Spinal cord (tissue), 10 donors: ENCODE measurements around the gene ZNF66. TPM values are rescaled to one million over a fixed set of nuclear protein-coding genes. Genes with fewer than 3 reads are reported as not detected.
"Not testable (repeated sequence)": the region's sequence is repeated elsewhere in the genome, so short reads cannot be mapped to it uniquely, and the experiment has no call there.

Experiments
- DNase-seq, 6 donors: peaks; one replicate each; pipeline versions ENCODE4 v3.0.0 to v3.0.0-alpha.2; 2013 to 2015; ENCODE audit warnings: low spot score in 6 of 6, low read depth in 4 of 6
- H3K27ac ChIP-seq: one replicate; pipeline ENCODE4 v1.5.1; 2013; ENCODE audit warnings: low read depth, low read length, control low read depth
- H3K27me3 ChIP-seq: one replicate; pipeline ENCODE4 v1.6.1; 2013; ENCODE audit warnings: low read length; ENCODE audit not compliant: control insufficient read depth, insufficient read depth
- H3K36me3 ChIP-seq: one replicate; pipeline ENCODE4 v1.6.1; 2013; ENCODE audit warnings: low read length; ENCODE audit not compliant: control insufficient read depth, insufficient read depth
- H3K4me1 ChIP-seq: one replicate; pipeline ENCODE4 v1.6.1; 2013; ENCODE audit warnings: low read length; ENCODE audit not compliant: control insufficient read depth, insufficient read depth
- H3K4me3 ChIP-seq: one replicate; pipeline ENCODE4 v1.5.1; 2013; ENCODE audit warnings: low read depth, low read length, control low read depth
- H3K9me3 ChIP-seq: one replicate; pipeline ENCODE4 v1.6.1; 2013; ENCODE audit warnings: low read length; ENCODE audit not compliant: control insufficient read depth, insufficient read depth
- WGBS: methylation state at CpG from one replicate; pipeline ENCODE4 v1.1.5; 2013; ENCODE audit warnings: missing lambda C conversion rate; ENCODE audit not compliant: insufficient coverage; 5-methylcytosine and 5-hydroxymethylcytosine counted together
- long read RNA-seq, 4 donors: transcript quantifications; one replicate each; lab custom pipeline, GENCODE V29; 2026
- polyA plus RNA-seq, 2 donors: library from polyadenylated mRNA; unstranded; fragments of 120-200 nt; gene quantifications; one replicate each; pipeline ENCODE4 v1.2.1, GENCODE V29; 2013; ENCODE audit not compliant: insufficient read length in 2 of 2
- total RNA-seq, 2 donors: library from RNA; depleted of rRNA in 1 of 2; stranded (reverse); fragments of 120-200 nt in 1 of 2; fragments of >200 nt in 1 of 2; gene quantifications; one replicate each; pipeline versions ENCODE4 v1.2.3 to v1.2.4, GENCODE V29; 2013 to 2014
- donor health status: healthy.

ZNF66 gene
- total RNA-seq (10 to 100 TPM in 1 of 2 donors, 1 to 10 TPM in 1; 8.0 to 10.1 TPM), polyA plus RNA-seq (1 to 10 TPM; 3.4 to 4.7 TPM)
- long read RNA-seq, donor 1 = 0 reads
- long read RNA-seq, donor 2 = 0 reads
- long read RNA-seq, donor 3, partial matches to known transcripts = 0 of 1 reads
- long read RNA-seq, donor 3, other reads (novel, unspliced or antisense) = 0 of 1 reads
- long read RNA-seq, donor 4 = 0 reads

- DNase-seq = peak; percentile 93 to 99 (median 99)
- 0% methylated on average over 36 of the region's 42 CpGs for WGBS
Observed at GRCh38 chr19:20776083-20777076, at the start of gene ZNF66. Gene ZNF66 (plus strand): TSS chr19:20776304. CDS start chr19:20776448, 144 bp downstream.

DNA sequence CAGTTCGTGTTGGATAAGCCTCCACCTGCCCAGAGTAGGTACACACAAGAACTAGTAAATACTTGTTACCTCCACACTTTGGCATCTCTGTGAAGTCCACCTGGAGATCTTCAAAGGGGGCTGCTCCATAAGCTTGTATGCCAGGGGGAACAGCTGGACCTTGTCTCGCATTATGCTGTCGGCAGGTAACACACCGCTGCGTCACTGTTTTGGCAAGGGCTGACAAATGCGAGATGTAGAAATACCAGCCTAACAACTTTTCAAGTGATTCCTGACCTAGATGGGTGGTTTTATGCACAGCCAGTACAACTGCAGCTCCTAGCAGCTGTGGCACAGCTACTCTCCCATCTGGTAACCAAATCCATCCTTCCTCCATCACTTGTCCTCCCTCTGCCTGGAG, 25.9 kb upstream of the ZNF66 start:
- H3K27ac ChIP-seq, DNase-seq, H3K4me1 ChIP-seq, H3K36me3 ChIP-seq, H3K4me3 ChIP-seq, H3K9me3 ChIP-seq, H3K27me3 ChIP-seq: not testable (repeated sequence)
- WGBS = 91% methylated on average over 4 of the region's 6 CpGs

More at GRCh38 chr19:20776083-20777076, at the start of gene ZNF66:
- H3K27me3 ChIP-seq = no peaks in the 10 kb centered on the region
- H3K36me3 ChIP-seq = peaks cover 2% of the 10 kb centered on the region
- peak within 1 kb of the TSS; percentile 75 for H3K27ac ChIP-seq
- no peaks in the 10 kb centered on the region for H3K4me1 ChIP-seq
- no peaks in the 10 kb centered on the region for H3K9me3 ChIP-seq
- peak within 1 kb of the TSS; percentile 48 for H3K4me3 ChIP-seq

- H3K9me3 ChIP-seq, DNase-seq, H3K4me1 ChIP-seq, H3K36me3 ChIP-seq, H3K27ac ChIP-seq, H3K27me3 ChIP-seq, H3K4me3 ChIP-seq: not testable (repeated sequence)
- 84% methylated on average over 8 of the region's 9 CpGs for WGBS
Observed at GRCh38 chr19:20752291-20752690, 23.8 kb upstream of the ZNF66 start.

- not testable (repeated sequence) for H3K9me3 ChIP-seq, H3K4me1 ChIP-seq, DNase-seq
Observed at GRCh38 chr19:20769225-20769736, 6.8 kb upstream of the ZNF66 start.

GRCh38 chr19:20787786-20788185, 11.7 kb downstream of the ZNF66 start:
- no peak for DNase-seq
- no peaks in the 10 kb centered on the region for H3K9me3 ChIP-seq

More at GRCh38 chr19:20769225-20769736, 6.8 kb upstream of the ZNF66 start:
- not testable (repeated sequence) for H3K27ac ChIP-seq, H3K27me3 ChIP-seq, H3K36me3 ChIP-seq, H3K4me3 ChIP-seq
- WGBS = 100% methylated on average over 2 of the region's 8 CpGs

GRCh38 chr19:20791806-20792205, 15.7 kb downstream of the ZNF66 start:
- no peak for DNase-seq
- Histone ChIP-seq H3K27me3 (no peaks in the 10 kb centered on the region), H3K27ac (no peak overlapping the region), H3K4me3 (no peak overlapping the region), H3K4me1 (no peaks in the 10 kb centered on the region), H3K9me3 (peaks cover 2% of the 10 kb centered on the region), H3K36me3 (peaks cover 6% of the 10 kb centered on the region)

More at GRCh38 chr19:20787786-20788185, 11.7 kb downstream of the ZNF66 start:
- H3K27ac ChIP-seq = no peak overlapping the region
- H3K4me3 ChIP-seq = no peak overlapping the region
- H3K4me1 ChIP-seq = no peaks in the 10 kb centered on the region
- no peaks in the 10 kb centered on the region for H3K27me3 ChIP-seq
- peaks cover 2% of the 10 kb centered on the region for H3K36me3 ChIP-seq

DNA sequence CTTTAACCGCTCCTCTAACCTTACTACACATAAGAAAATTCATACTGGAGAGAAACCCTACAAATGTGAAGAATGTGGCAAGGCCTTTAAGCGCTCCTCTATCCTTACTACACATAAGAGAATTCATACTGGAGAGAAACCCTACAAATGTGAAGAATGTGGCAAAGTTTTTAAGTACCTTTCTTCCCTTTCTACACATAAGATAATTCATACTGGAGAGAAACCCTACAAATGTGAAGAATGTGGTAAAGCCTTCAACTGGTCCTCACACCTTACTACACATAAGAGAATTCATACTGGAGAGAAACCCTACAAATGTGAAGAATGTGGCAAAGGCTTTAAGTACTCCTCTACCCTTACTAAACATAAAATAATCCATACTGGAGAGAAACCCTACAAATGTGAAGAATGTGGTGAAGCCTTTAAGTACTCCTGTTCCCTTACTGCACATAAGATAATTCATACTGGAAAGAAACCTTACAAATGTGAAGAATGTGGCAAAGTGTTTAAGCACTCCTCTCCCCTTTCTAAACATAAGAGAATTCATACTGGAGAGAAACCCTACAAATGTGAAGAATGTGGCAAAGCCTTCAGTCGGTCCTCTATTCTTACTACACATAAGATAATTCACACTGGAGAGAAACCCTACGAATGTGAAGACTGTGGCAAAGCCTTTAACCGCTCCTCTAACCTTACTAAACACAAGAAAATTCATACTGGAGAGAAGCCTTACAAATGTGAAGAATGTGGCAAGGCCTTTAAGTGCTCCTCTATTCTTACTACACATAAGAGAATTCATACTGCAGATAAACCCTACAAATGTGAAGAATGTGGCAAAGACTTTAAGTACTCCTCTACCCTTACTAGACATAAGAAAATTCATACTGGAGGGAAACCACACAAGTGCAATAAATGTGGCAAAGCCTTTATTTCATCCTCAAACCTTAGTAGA, 30.5 kb downstream of the ZNF66 start:
- H3K9me3 ChIP-seq = peaks cover 33% of the 10 kb centered on the region
- H3K27me3 ChIP-seq, H3K4me3 ChIP-seq, H3K27ac ChIP-seq, H3K36me3 ChIP-seq, DNase-seq, H3K4me1 ChIP-seq: not testable (repeated sequence)
- WGBS = 80% methylated on average over 1 of the region's 5 CpGs

GRCh38 chr19:20840371-20840770, 64.3 kb downstream of the ZNF66 start:
- no peak overlapping the region for H3K4me3 ChIP-seq
- H3K36me3 ChIP-seq = no peaks in the 10 kb centered on the region
- no peak for DNase-seq
- H3K27me3 ChIP-seq = no peaks in the 10 kb centered on the region
- H3K9me3 ChIP-seq = peaks cover 7% of the 10 kb centered on the region
- WGBS = 100% methylated on average over 2 of the region's 3 CpGs
- no peak overlapping the region for H3K27ac ChIP-seq
- no peaks in the 10 kb centered on the region for H3K4me1 ChIP-seq
